Psoas muscle (tissue), 8 donors: ENCODE data around the gene PARP12. TPM values are rescaled to one million over a fixed set of nuclear protein-coding genes. Genes with fewer than 3 reads are reported as not detected.

Experiments used
- ATAC-seq, 4 donors: fragments of 200-7000 bp; cut with Tn5 transposase; one replicate each; pipeline ENCODE4 v1.9.1; 2020; ENCODE audit warnings: moderate library complexity in 3 of 4, mild to moderate bottlenecking in 2 of 4
- DNase-seq, 2 donors: peaks; one replicate each; pipeline ENCODE4 v3.0.0-alpha.2; 2020
- H3K27ac ChIP-seq: fragments of 200-600 bp; one replicate; pipeline ENCODE4 v1.8.0; 2022
- H3K27me3 ChIP-seq, 3 donors: fragments of 200-600 bp in 1 of 3; one replicate each; pipeline versions ENCODE4 v1.6.1 to v1.8.0; 2013 to 2022; ENCODE audit warnings: low read length in 2 of 3, mild to moderate bottlenecking in 2 of 3, moderate library complexity in 1 of 3; ENCODE audit not compliant: insufficient read depth in 3 of 3
- H3K36me3 ChIP-seq, 2 donors: fragments of 200-600 bp in 1 of 2; one replicate each; pipeline versions ENCODE4 v1.6.1 to v1.8.0; 2013 to 2022; ENCODE audit warnings: low read depth in 1 of 2, mild to moderate bottlenecking in 1 of 2, moderate library complexity in 1 of 2; ENCODE audit not compliant: insufficient read depth in 1 of 2
- H3K4me1 ChIP-seq: fragments of 200-600 bp; one replicate; pipeline ENCODE4 v1.8.0; 2022
- H3K4me3 ChIP-seq: fragments of 200-600 bp; one replicate; pipeline ENCODE4 v1.8.0; 2022; ENCODE audit warnings: mild to moderate bottlenecking
- H3K9me3 ChIP-seq: fragments of 200-600 bp; one replicate; pipeline ENCODE4 v1.8.0; 2022
- CTCF ChIP-seq: fragments of 200-600 bp; IDR thresholded peaks from one replicate; pipeline ENCODE4 v1.8.0; 2022; ENCODE audit warnings: antibody characterized with exemption
- WGBS, 3 donors: extraction: QIAGEN DNeasy Blood & Tissue Kit; methylation state at CpG; one replicate each; pipeline versions ENCODE4 v1.1.6 to v1.1.7; 2013; 5-methylcytosine and 5-hydroxymethylcytosine counted together
- intact Hi-C, 2 donors: fragments of 100-400 bp; cut with DNase I; formaldehyde crosslinking; loops; one replicate each; pipeline versions ENCODE4 v1.11.0 to v1.14.2; 2022
- polyA plus RNA-seq, 3 donors: library from polyadenylated mRNA; stranded (reverse); fragments of 200-250 nt; gene quantifications; one replicate each; pipeline ENCODE4 v1.2.3, GENCODE V29; 2013
- total RNA-seq, 4 donors: library from RNA; stranded (reverse); fragmentation: NEBNext Ultra II Directional in 2 of 4; extraction: Animal tissue kit (Norgen Biotek cat#: 25700) in 2 of 4; gene quantifications; one replicate each; pipeline versions ENCODE4 v1.2.1 to v1.2.4, GENCODE V29; 2021 to 2023
- donor health status: healthy with polysubstance abuse.
- donor health status: DM: no; HTN: no; CAD: no; lungs with moderate emphysema.
- donor health status: Bipolar disorder and iron deficiency.
- donor health status: healthy.
- donor health status: DM: yes; HTN: yes; CAD: no.
- donor health status: DM: no; HTN: no; CAD: no.
- donor health status: DM: no; HTN: no; CAD: no.
- donor health status: DM: yes; HTN: yes; CAD: no.

Gene PARP12
- total and polyA plus RNA-seq, 7 donors, result 4.3 to 6.9 (median 5.2) TPM

DNA sequence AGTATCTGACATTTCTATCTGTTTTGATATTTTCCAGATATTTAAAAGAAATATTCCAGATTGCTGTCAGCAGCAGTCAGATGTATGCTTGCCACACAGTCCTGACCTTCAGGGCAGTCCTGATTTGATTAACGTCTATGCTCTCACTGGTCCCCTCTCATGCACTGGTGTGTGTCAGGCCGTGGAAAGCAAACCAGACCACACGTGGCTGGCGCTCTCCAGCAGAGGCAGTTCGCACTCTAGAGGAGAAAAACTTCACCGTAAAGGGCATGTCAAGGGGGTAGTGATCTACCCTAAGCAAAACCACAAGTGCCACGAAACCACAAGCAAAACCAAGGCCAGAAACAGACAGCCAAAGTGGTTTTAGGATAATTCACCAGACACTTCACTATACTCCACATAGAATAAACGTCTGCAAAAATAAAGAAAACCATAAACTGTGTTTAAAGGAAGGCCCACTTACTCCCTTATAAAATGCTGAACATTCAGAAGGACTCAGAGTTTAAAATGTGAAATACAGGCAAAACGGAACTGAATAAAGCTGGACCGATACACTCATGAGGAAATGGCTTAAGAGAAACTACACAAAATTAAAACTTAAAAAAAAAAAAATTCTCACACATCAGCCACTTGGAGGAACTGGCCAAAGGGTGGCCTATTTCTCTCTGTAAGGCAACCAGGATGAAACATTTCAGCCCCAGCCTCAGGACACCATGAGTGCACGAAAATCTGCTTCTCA is 26.4 kb downstream of the PARP12 start:
- peaks cover 0 to 33% of the 10 kb centered on the region in 2 donors for H3K36me3 ChIP-seq
- 84 to 87% (median 85%) methylated on average over 11 of the region's 11 CpGs for WGBS, 3 donors
- no peak for TF ChIP-seq CTCF
- no peak overlapping the region for H3K27ac ChIP-seq
- H3K4me3 ChIP-seq, result no peak overlapping the region
- H3K9me3 ChIP-seq, result no peaks in the 10 kb centered on the region
- DNase-seq, result no peak
- ATAC-seq, result no peak
- H3K4me1 ChIP-seq, result no peaks in the 10 kb centered on the region
- no peaks in the 10 kb centered on the region for H3K27me3 ChIP-seq
- intact Hi-C loops, result no loop called here

GRCh38 chr7:140035400-140036223 is 27.1 kb downstream of the PARP12 start:
- TF ChIP-seq CTCF, result no peak
- H3K4me1 ChIP-seq, result no peaks in the 10 kb centered on the region
- DNase-seq (no peak), ATAC-seq (no peak)
- intact Hi-C loops, result no loop called here
- no peaks in the 10 kb centered on the region for H3K27me3 ChIP-seq
- WGBS, 3 donors, result 83 to 86% (median 83%) methylated on average over 4 of the region's 7 CpGs
- no peak overlapping the region for H3K27ac ChIP-seq
- H3K36me3 ChIP-seq, result peaks cover 0 to 28% of the 10 kb centered on the region in 2 donors
- no peaks in the 10 kb centered on the region for H3K9me3 ChIP-seq
- no peak overlapping the region for H3K4me3 ChIP-seq

GRCh38 chr7:140034421-140034820 is 28.3 kb downstream of the PARP12 start:
- no peaks in the 10 kb centered on the region for H3K4me1 ChIP-seq
- no peak for ATAC-seq
- no peaks in the 10 kb centered on the region for H3K27me3 ChIP-seq
- intact Hi-C loops, result no loop called here
- TF ChIP-seq CTCF, result no peak
- no peak for DNase-seq
- H3K4me3 ChIP-seq, result no peak overlapping the region
- peaks cover 0 to 23% of the 10 kb centered on the region in 2 donors for H3K36me3 ChIP-seq
- no peak overlapping the region for H3K27ac ChIP-seq
- no peaks in the 10 kb centered on the region for H3K9me3 ChIP-seq

GRCh38 chr7:140033779-140034363 is 28.9 kb downstream of the PARP12 start:
- no peak for DNase-seq
- Histone ChIP-seq H3K9me3 (no peaks in the 10 kb centered on the region), H3K27ac (no peak overlapping the region), H3K27me3 (no peaks in the 10 kb centered on the region), H3K4me3 (no peak overlapping the region), H3K4me1 (no peaks in the 10 kb centered on the region), H3K36me3 (peaks cover 0 to 23% of the 10 kb centered on the region in 2 donors)
- intact Hi-C loops, result no loop called here
- ATAC-seq, result no peak
- no peak for TF ChIP-seq CTCF
- WGBS, 3 donors, result 95 to 97% (median 96%) methylated on average over 14 of the region's 14 CpGs
